Measurements from ENCODE around the gene CYP1A1. TPM values are rescaled to one million over a fixed set of nuclear protein-coding genes. Genes with fewer than 3 reads are reported as not detected.

The CYP1A1 gene
- total and polyA plus RNA-seq, 2 experiments from 2014 or later, result 0.16 to 1.4 TPM

DNA sequence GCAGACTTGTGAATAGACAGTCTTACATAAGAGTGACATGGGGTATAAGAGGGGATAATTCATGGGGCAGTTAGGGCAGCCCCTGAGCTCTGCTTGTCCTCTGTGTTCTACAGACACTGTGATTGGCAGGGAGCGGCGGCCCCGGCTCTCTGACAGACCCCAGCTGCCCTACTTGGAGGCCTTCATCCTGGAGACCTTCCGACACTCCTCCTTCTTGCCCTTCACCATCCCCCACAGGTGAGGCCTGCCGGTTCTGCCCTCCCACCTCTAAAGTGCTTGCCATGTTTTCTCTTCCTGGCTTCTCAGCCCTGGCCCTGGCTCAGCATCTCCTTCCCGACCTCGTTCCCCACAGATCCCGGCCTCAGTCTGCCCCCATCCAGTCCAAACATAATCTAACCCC is 26.7 kb upstream of the CYP1A1 start:
- Histone ChIP-seq H3K27ac (ENCODE audit: low read depth) (no peak overlapping the region), H3K4me3 (no peak overlapping the region), H3K36me3 (ENCODE audit: insufficient read depth) (no peaks in the 10 kb centered on the region), H2AFZ (no peak overlapping the region), H3F3A (replicated peaks; ENCODE audit: low read depth) (no peaks in the 10 kb centered on the region), H4K20me1 (replicated peaks; ENCODE audit: insufficient read depth) (no peaks in the 10 kb centered on the region), H3K9me2 (ENCODE audit: insufficient read depth) (no peaks in the 10 kb centered on the region), H3K4me1 (ENCODE audit: insufficient read depth) (no peaks in the 10 kb centered on the region), H3K79me2 (replicated peaks; ENCODE audit: insufficient read depth) (no peaks in the 10 kb centered on the region), H3K4me2 (no peak overlapping the region), H3K27me3 (ENCODE audit: insufficient read depth) (no peaks in the 10 kb centered on the region)
- H3K9me3 Mint-ChIP-seq, result no peaks in the 10 kb centered on the region; the same call in 2 of the 3 replicates
- TF ChIP-seq EZH2phosphoT487 (IDR thresholded peaks at IDR 0.05; ENCODE audit: unreplicated experiment) (no peak), CREB1 (CRISPR knock-in tag; IDR thresholded peaks at IDR 0.05; ENCODE audit: low read depth) (no peak), STAT1 (IDR thresholded peaks at IDR 0.05; ENCODE audit: unreplicated experiment) (no peak), JUNB (IDR thresholded peaks at IDR 0.05; ENCODE audit: unreplicated experiment) (no peak), NANOG (IDR thresholded peaks at IDR 0.05; ENCODE audit: borderline replicate concordance) (no peak), EZH2 (IDR thresholded peaks at IDR 0.05; ENCODE audit: low read depth, unreplicated experiment) (no peak), POLR2AphosphoS5 (IDR thresholded peaks at IDR 0.05; ENCODE audit: low read depth) (no peak)
- TF ChIP-seq, protein P1, sequence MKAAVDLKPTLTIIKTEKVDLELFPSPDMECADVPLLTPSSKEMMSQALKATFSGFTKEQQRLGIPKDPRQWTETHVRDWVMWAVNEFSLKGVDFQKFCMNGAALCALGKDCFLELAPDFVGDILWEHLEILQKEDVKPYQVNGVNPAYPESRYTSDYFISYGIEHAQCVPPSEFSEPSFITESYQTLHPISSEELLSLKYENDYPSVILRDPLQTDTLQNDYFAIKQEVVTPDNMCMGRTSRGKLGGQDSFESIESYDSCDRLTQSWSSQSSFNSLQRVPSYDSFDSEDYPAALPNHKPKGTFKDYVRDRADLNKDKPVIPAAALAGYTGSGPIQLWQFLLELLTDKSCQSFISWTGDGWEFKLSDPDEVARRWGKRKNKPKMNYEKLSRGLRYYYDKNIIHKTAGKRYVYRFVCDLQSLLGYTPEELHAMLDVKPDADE (IDR thresholded peaks at IDR 0.05), result no peak
- TF ChIP-seq, protein P2, sequence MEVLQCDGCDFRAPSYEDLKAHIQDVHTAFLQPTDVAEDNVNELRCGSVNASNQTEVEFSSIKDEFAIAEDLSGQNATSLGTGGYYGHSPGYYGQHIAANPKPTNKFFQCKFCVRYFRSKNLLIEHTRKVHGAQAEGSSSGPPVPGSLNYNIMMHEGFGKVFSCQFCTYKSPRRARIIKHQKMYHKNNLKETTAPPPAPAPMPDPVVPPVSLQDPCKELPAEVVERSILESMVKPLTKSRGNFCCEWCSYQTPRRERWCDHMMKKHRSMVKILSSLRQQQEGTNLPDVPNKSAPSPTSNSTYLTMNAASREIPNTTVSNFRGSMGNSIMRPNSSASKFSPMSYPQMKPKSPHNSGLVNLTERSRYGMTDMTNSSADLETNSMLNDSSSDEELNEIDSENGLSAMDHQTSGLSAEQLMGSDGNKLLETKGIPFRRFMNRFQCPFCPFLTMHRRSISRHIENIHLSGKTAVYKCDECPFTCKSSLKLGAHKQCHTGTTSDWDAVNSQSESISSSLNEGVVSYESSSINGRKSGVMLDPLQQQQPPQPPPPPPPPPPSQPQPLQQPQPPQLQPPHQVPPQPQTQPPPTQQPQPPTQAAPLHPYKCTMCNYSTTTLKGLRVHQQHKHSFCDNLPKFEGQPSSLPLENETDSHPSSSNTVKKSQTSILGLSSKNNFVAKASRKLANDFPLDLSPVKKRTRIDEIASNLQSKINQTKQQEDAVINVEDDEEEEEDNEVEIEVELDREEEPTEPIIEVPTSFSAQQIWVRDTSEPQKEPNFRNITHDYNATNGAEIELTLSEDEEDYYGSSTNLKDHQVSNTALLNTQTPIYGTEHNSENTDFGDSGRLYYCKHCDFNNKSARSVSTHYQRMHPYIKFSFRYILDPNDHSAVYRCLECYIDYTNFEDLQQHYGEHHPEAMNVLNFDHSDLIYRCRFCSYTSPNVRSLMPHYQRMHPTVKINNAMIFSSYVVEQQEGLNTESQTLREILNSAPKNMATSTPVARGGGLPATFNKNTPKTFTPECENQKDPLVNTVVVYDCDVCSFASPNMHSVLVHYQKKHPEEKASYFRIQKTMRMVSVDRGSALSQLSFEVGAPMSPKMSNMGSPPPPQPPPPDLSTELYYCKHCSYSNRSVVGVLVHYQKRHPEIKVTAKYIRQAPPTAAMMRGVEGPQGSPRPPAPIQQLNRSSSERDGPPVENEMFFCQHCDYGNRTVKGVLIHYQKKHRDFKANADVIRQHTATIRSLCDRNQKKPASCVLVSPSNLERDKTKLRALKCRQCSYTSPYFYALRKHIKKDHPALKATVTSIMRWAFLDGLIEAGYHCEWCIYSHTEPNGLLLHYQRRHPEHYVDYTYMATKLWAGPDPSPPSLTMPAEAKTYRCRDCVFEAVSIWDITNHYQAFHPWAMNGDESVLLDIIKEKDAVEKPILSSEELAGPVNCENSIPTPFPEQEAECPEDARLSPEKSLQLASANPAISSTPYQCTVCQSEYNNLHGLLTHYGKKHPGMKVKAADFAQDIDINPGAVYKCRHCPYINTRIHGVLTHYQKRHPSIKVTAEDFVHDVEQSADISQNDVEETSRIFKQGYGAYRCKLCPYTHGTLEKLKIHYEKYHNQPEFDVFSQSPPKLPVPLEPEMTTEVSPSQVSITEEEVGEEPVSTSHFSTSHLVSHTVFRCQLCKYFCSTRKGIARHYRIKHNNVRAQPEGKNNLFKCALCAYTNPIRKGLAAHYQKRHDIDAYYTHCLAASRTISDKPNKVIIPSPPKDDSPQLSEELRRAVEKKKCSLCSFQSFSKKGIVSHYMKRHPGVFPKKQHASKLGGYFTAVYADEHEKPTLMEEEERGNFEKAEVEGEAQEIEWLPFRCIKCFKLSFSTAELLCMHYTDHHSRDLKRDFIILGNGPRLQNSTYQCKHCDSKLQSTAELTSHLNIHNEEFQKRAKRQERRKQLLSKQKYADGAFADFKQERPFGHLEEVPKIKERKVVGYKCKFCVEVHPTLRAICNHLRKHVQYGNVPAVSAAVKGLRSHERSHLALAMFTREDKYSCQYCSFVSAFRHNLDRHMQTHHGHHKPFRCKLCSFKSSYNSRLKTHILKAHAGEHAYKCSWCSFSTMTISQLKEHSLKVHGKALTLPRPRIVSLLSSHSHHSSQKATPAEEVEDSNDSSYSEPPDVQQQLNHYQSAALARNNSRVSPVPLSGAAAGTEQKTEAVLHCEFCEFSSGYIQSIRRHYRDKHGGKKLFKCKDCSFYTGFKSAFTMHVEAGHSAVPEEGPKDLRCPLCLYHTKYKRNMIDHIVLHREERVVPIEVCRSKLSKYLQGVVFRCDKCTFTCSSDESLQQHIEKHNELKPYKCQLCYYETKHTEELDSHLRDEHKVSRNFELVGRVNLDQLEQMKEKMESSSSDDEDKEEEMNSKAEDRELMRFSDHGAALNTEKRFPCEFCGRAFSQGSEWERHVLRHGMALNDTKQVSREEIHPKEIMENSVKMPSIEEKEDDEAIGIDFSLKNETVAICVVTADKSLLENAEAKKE (CRISPR knock-in tag; IDR thresholded peaks at IDR 0.05), result no peak
- TF ChIP-seq, protein P3, sequence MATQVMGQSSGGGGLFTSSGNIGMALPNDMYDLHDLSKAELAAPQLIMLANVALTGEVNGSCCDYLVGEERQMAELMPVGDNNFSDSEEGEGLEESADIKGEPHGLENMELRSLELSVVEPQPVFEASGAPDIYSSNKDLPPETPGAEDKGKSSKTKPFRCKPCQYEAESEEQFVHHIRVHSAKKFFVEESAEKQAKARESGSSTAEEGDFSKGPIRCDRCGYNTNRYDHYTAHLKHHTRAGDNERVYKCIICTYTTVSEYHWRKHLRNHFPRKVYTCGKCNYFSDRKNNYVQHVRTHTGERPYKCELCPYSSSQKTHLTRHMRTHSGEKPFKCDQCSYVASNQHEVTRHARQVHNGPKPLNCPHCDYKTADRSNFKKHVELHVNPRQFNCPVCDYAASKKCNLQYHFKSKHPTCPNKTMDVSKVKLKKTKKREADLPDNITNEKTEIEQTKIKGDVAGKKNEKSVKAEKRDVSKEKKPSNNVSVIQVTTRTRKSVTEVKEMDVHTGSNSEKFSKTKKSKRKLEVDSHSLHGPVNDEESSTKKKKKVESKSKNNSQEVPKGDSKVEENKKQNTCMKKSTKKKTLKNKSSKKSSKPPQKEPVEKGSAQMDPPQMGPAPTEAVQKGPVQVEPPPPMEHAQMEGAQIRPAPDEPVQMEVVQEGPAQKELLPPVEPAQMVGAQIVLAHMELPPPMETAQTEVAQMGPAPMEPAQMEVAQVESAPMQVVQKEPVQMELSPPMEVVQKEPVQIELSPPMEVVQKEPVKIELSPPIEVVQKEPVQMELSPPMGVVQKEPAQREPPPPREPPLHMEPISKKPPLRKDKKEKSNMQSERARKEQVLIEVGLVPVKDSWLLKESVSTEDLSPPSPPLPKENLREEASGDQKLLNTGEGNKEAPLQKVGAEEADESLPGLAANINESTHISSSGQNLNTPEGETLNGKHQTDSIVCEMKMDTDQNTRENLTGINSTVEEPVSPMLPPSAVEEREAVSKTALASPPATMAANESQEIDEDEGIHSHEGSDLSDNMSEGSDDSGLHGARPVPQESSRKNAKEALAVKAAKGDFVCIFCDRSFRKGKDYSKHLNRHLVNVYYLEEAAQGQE (IDR thresholded peaks at IDR 0.05; ENCODE audit: unreplicated experiment), result no peak
- ATAC-seq (no peak), DNase-seq (ENCODE audit: low spot score) (no peak)
- H3K36me3 Mint-ChIP-seq (ENCODE audit: low read depth), result no peaks in the 10 kb centered on the region
- H3K27ac Mint-ChIP-seq, result no peak overlapping the region
- peaks cover 12% of the 10 kb centered on the region for H3K27me3 Mint-ChIP-seq (ENCODE audit: insufficient read depth, low read depth, poor library complexity)
- H3K4me3 Mint-ChIP-seq, result no peak overlapping the region
- H3K4me1 Mint-ChIP-seq, result peaks cover 6% of the 10 kb centered on the region

Data from GM23338 (cell line).